GM12873 (cell line): Measurements from ENCODE around the gene SPOCD1.

Source experiments
- CTCF ChIP-seq: IDR thresholded peaks from 2 replicates; pipeline ENCODE4 v1.5.1; 2012; ENCODE audit warnings: low read depth, mild to moderate bottlenecking, moderate library complexity, low read length, control low read depth; ENCODE audit not compliant: insufficient read depth; ENCODE audit errors: missing control alignments

SPOCD1 gene

GRCh38 chr1:31772669-31773248 lies 43.1 kb downstream of the SPOCD1 start:
- no peak for TF ChIP-seq CTCF

DNA sequence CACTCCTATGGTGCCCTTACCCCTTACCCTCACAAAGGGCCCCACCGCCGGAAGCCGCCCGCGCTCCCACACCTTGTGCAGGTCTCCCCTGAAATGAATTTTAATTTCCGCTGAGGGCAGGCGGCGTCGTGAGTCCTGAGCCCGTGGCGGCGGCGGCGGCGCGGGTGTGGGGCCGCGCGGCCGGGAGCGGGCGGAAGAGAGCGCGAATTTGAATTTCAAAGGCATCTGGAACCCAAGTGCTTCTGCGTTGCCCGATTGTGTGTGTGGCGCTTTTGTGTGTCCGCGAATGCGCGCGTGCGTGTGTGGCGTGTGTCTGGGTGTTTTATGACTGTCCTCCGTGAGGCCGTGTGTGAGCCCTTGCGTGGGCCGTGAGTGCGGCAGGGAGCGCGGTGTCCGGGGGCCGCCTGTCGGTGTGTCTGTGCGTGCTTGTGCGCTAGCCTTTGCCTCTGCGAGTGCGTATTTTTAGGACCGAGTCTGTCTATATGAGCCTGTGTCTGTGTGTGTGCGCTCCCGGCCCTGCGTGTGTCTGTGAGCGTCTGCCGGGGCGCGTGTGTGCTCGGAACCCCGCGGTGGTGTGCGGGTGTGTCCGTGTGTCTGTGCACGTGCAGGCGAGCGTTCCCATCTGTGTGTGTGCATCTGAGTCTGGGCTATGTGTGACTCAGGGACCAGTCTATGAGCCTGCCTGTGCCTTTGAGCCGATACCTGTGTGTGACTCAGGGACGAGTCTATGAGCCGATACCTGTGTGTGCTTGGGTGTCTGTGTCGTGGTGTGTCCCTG lies 43.7 kb downstream of the SPOCD1 start:
- TF ChIP-seq CTCF, result no peak

GRCh38 chr1:31769720-31770390 lies 46.0 kb downstream of the SPOCD1 start:
- TF ChIP-seq CTCF, result no peak

GRCh38 chr1:31768939-31769704 lies 46.7 kb downstream of the SPOCD1 start:
- TF ChIP-seq CTCF, result no peak

GRCh38 chr1:31768407-31768907 lies 47.4 kb downstream of the SPOCD1 start:
- TF ChIP-seq CTCF, result no peak

DNA sequence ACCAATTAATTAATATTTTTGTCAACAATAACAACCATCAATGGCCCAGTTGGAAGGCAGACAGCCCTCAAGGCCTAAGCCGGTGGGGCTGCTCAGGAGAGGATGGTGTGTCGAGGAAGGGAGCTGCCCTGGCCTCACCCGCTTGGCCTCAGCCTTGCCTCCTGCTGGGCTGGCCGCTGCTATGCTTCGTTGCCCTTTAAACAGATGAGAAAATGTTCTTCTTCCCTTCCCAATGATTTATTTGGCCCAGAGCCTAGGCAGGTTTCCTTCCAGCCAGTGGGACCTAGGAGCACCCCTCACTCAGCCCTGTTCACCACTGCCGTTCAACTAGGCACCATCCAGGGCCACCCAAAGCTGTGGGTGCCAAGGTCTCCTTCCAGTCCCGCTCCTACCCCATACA lies 48.6 kb downstream of the SPOCD1 start:
- TF ChIP-seq CTCF, result no peak
